MM.1S (cell line): ENCODE measurements around the gene BCR.
"Not testable (repeated sequence)": the region's sequence is repeated elsewhere in the genome, so short reads cannot be mapped to it uniquely, and the experiment has no call there.

Experiments
- DNase-seq: peaks from one replicate; pipeline ENCODE4 v3.0.0-alpha.2; 2015
- H2AFZ ChIP-seq: fragments of 300-600 bp; sonication (generic); 2 replicates; pipeline ENCODE4 v1.6.0; 2016; ENCODE audit warnings: antibody characterized with exemption, low read length
- H3F3A ChIP-seq: fragments of 300-600 bp; sonication (generic); 2 replicates; pipeline ENCODE4 v1.6.1; 2016; ENCODE audit warnings: mild to moderate bottlenecking, antibody characterized with exemption, low read length, moderate library complexity, mixed read lengths; ENCODE audit not compliant: insufficient read depth
- H3K27ac ChIP-seq: fragments of 300-600 bp; sonication (generic); 2 replicates; pipeline ENCODE4 v1.5.1; 2016; ENCODE audit warnings: mild to moderate bottlenecking, low read length
- H3K27me3 ChIP-seq: fragments of 300-600 bp; sonication (generic); replicated peaks from 2 replicates; pipeline ENCODE4 v1.6.0; 2016; ENCODE audit warnings: low read length; ENCODE audit not compliant: insufficient read depth
- H3K36me3 ChIP-seq: fragments of 300-600 bp; sonication (generic); replicated peaks from 2 replicates; pipeline ENCODE4 v1.6.1; 2016; ENCODE audit warnings: mild to moderate bottlenecking, low read length, mixed read lengths; ENCODE audit not compliant: insufficient read depth
- H3K4me1 ChIP-seq: fragments of 300-600 bp; sonication (generic); 2 replicates; pipeline ENCODE4 v1.6.1; 2016; ENCODE audit warnings: low read length, mixed read lengths
- H3K4me2 ChIP-seq: fragments of 300-600 bp; sonication (generic); 2 replicates; pipeline ENCODE4 v1.6.0; 2016; ENCODE audit warnings: low read depth, low read length
- H3K4me3 ChIP-seq: fragments of 300-600 bp; sonication (generic); 2 replicates; pipeline ENCODE4 v1.5.1; 2016; ENCODE audit warnings: low read length, mixed read lengths
- H3K79me2 ChIP-seq: fragments of 300-600 bp; sonication (generic); 2 replicates; pipeline ENCODE4 v1.6.1; 2016; ENCODE audit warnings: mixed run types, low read length, mixed read lengths
- H3K9ac ChIP-seq: fragments of 300-600 bp; sonication (generic); 2 replicates; pipeline ENCODE4 v1.6.1; 2016; ENCODE audit warnings: low read length, mixed read lengths
- H3K9me2 ChIP-seq: fragments of 300-600 bp; sonication (generic); replicated peaks from 2 replicates; pipeline ENCODE4 v1.6.1; 2016; ENCODE audit warnings: mild to moderate bottlenecking, low read length, mixed read lengths; ENCODE audit not compliant: insufficient read depth
- H3K9me3 ChIP-seq: fragments of 300-600 bp; sonication (generic); replicated peaks from 2 replicates; pipeline ENCODE4 v1.6.1; 2016; ENCODE audit warnings: mild to moderate bottlenecking, low read length, mixed read lengths; ENCODE audit not compliant: insufficient read depth
- H4K20me1 ChIP-seq: fragments of 300-600 bp; sonication (generic); 2 replicates; pipeline ENCODE4 v1.6.1; 2016; ENCODE audit warnings: mild to moderate bottlenecking, low read length, moderate library complexity, mixed read lengths; ENCODE audit not compliant: insufficient read depth
- EZH2 ChIP-seq: fragments of 300-600 bp; sonication (generic); optimal IDR thresholded peaks from 2 replicates; pipeline ENCODE3; 2017; ENCODE audit warnings: low read depth, mild to moderate bottlenecking, antibody characterized with exemption, low read length, mixed read lengths
- EZH2phosphoT487 ChIP-seq: fragments of 300-600 bp; sonication (generic); IDR thresholded peaks from 2 replicates; pipeline ENCODE4 v1.6.1; 2018; ENCODE audit warnings: antibody characterized with exemption, low read length
- TF ChIP-seq, protein P1 (sequence below): fragments of 300-600 bp; sonication (generic); IDR thresholded peaks from 2 replicates; pipeline ENCODE4 v1.5.1; 2016; ENCODE audit warnings: antibody characterized with exemption, low read length, mixed read lengths

BCR gene

DNA sequence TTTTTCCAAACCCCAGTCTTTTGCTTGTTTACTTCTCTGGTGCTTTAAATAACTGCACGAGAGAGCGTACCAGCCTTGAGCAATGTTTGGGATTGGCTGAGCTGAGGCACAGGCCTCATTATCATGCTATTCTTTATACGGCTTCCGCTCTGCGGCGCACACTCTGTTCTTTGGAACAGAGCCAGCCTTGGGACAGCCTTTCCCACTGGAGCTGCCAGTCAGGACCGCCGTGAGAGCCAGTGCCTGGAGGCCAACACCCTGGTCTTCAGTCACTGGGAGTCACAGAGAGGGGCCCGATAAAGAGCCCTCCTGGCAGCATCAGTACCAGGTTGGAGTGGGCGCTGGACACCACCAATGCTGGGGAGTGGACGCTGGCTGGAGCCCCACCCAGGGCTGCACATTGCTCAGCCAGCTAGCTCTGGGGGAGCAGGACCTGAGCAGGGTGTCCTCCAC is 125.6 kb downstream of the BCR start:
- Histone ChIP-seq H3K79me2 (no peaks in the 10 kb centered on the region), H4K20me1 (no peaks in the 10 kb centered on the region), H3F3A (no peaks in the 10 kb centered on the region)

DNA sequence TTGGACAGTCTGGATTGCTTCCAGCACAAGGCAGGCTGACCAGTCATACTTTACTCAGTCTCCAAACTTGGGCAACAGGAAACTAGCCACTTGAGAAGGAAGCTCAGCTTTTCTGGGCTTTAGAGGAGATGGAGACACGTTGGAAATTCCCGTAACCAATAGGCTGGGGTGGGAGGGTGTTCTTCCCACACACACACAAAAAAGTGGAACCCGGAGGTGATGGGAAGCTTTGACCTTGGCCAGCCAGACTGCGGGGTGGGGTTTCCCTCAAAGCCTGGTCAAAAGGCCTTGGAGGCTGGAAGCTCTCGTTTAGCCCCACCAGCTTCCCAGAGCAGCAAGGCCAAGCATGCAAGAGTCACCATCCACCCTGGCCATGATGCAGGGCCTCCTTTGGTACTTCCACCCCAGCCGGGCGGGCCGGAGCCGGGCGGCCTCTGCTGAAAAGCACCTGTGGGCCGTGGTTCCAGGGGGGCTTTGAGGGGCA is 126.2 kb downstream of the BCR start:
- Histone ChIP-seq H4K20me1 (no peaks in the 10 kb centered on the region), H3K27me3 (no peaks in the 10 kb centered on the region), H3K9ac (no peak overlapping the region), H2AFZ (no peak overlapping the region), H3K27ac (no peak overlapping the region), H3K4me2 (no peak overlapping the region), H3K4me1 (no peaks in the 10 kb centered on the region), H3F3A (no peaks in the 10 kb centered on the region), H3K79me2 (no peaks in the 10 kb centered on the region), H3K9me3 (no peaks in the 10 kb centered on the region), H3K36me3 (no peaks in the 10 kb centered on the region; the same call in 1 of the 2 replicates), H3K4me3 (no peak overlapping the region), H3K9me2 (no peaks in the 10 kb centered on the region)
- TF ChIP-seq, protein P1, sequence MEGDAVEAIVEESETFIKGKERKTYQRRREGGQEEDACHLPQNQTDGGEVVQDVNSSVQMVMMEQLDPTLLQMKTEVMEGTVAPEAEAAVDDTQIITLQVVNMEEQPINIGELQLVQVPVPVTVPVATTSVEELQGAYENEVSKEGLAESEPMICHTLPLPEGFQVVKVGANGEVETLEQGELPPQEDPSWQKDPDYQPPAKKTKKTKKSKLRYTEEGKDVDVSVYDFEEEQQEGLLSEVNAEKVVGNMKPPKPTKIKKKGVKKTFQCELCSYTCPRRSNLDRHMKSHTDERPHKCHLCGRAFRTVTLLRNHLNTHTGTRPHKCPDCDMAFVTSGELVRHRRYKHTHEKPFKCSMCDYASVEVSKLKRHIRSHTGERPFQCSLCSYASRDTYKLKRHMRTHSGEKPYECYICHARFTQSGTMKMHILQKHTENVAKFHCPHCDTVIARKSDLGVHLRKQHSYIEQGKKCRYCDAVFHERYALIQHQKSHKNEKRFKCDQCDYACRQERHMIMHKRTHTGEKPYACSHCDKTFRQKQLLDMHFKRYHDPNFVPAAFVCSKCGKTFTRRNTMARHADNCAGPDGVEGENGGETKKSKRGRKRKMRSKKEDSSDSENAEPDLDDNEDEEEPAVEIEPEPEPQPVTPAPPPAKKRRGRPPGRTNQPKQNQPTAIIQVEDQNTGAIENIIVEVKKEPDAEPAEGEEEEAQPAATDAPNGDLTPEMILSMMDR = no peak
- no peak for TF ChIP-seq EZH2
- no peak for TF ChIP-seq EZH2phosphoT487
- DNase-seq = no peak

More for the DNA sequence above, 125.6 kb downstream of the BCR start:
- Histone ChIP-seq H3K9ac (no peak overlapping the region), H2AFZ (no peak overlapping the region), H3K4me3 (no peak overlapping the region), H3K4me2 (no peak overlapping the region), H3K4me1 (no peaks in the 10 kb centered on the region), H3K27me3 (no peaks in the 10 kb centered on the region), H3K36me3 (no peaks in the 10 kb centered on the region; the same call in 1 of the 2 replicates), H3K9me3 (no peaks in the 10 kb centered on the region), H3K9me2 (no peaks in the 10 kb centered on the region), H3K27ac (no peak overlapping the region)
- TF ChIP-seq, protein P1 = no peak
- TF ChIP-seq EZH2 (no peak), EZH2phosphoT487 (no peak)
- DNase-seq = no peak

DNA sequence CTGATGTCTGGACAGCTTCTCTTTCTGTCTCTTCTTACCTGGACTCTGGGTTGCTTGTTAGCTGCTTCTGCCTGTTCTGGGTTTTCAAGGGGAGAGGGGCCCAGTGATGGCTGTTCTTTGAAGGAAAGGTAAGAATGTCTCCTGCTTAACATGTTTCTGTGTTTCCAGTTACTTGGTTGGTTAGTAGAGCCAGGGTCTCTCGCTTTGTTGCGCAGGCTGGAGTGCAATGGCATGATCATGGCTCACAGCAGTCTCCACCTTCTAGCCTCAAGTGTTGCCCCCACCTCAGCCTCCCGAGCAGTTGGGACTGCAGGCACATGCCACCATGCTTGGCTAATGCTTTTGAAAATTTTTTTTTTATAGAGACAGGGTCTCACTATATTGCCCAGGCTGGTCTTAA is 126.6 kb downstream of the BCR start:
- Histone ChIP-seq H3K79me2 (no peaks in the 10 kb centered on the region), H3K4me2 (no peak overlapping the region), H3K27me3 (no peaks in the 10 kb centered on the region), H3K4me3 (no peak overlapping the region), H3F3A (no peaks in the 10 kb centered on the region), H3K9me3 (no peaks in the 10 kb centered on the region), H4K20me1 (no peaks in the 10 kb centered on the region), H3K36me3 (no peaks in the 10 kb centered on the region; the same call in 1 of the 2 replicates), H3K9me2 (no peaks in the 10 kb centered on the region), H3K27ac (no peak overlapping the region), H2AFZ (no peak overlapping the region), H3K9ac (no peak overlapping the region), H3K4me1 (no peaks in the 10 kb centered on the region)
- TF ChIP-seq, protein P1 = no peak
- no peak for TF ChIP-seq EZH2
- no peak for TF ChIP-seq EZH2phosphoT487
- no peak for DNase-seq

DNA sequence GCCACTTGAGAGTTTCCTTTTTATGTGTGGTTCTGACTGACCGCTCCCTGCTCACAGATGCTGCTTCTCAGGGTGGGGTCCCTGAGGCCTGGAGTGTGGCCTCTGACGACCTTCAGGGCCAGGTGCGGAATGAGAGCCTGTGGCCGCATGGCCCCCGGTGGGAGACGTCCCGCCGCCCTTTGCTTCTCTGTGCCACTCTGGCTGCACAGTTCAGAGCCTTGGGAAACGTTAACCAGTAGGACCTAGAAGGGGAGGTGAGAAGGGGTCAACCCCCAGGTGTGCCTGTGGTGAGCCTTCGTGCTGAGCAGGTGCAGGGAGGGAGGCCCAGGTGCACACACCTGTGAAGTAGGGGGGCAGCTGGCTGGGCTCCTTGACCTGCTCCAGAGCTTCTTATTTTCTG is 127.2 kb downstream of the BCR start:
- H3K27ac ChIP-seq, H3K36me3 ChIP-seq, H2AFZ ChIP-seq, DNase-seq, H3F3A ChIP-seq, H3K4me3 ChIP-seq, H3K27me3 ChIP-seq, H4K20me1 ChIP-seq, H3K79me2 ChIP-seq, H3K9ac ChIP-seq, H3K9me2 ChIP-seq, H3K4me2 ChIP-seq, H3K4me1 ChIP-seq, H3K9me3 ChIP-seq: not testable (repeated sequence)

DNA sequence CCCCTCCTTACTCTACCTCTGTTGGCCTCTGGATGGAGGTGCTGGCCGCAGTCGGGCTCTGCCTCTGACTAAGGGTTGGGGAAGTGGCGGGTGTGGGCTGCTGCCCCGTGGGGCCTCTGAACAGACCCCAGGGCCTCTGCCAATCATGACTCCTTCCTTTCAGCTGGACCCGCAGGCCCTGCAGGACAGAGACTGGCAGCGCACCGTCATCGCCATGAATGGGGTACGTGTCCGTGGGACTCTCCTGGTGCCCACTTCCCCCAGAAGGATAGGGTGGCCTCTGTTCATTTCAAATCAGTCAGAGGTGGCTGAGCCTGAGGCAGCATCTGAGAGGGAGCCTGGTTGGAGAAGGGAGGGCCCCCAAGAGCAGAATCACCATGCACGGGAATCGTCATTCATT is 129.0 kb downstream of the BCR start:
- H3K4me2 ChIP-seq, H3K9me3 ChIP-seq, DNase-seq, H3K79me2 ChIP-seq, H4K20me1 ChIP-seq, H3K36me3 ChIP-seq, H3K4me3 ChIP-seq, H2AFZ ChIP-seq, H3K27ac ChIP-seq, H3K4me1 ChIP-seq, H3K27me3 ChIP-seq, H3K9ac ChIP-seq, H3F3A ChIP-seq, H3K9me2 ChIP-seq: not testable (repeated sequence)
